OCI-LY3 (cell line): ENCODE results near the gene RTTN.

Experiments used
- EZH2phosphoT487 ChIP-seq: fragments of 200-600 bp; shearing (Covaris generic); IDR thresholded peaks from 2 replicates; pipeline ENCODE4 v1.6.1; 2018; ENCODE audit warnings: antibody characterized with exemption, mixed run types, low read depth
- TF ChIP-seq, protein P1 (sequence below): fragments of 200-600, 300-600 bp; sonication (generic); IDR thresholded peaks from 2 replicates; pipeline ENCODE4 v1.5.1; 2014; ENCODE audit warnings: antibody characterized with exemption, low read length, low read depth

DNA sequence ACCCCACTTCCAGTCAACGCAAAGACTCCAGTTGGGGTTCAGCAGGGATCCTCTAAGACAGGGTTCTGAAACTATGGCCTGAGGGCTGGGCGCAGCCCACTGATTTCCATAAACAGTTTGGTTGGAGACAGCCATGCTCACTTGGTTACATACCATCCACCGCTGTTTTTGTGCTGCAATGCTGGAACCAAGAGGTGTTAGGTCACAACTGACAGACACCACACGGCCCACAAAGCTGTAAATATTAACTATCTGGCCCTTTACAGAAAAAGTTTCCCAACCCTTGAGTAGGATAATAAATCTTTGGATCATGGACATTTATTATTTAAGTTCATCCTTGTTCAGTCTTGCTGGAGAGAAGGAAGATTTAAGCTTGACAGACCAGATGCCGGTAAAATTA lies 249.4 kb downstream of the RTTN start:
- TF ChIP-seq, protein P1, sequence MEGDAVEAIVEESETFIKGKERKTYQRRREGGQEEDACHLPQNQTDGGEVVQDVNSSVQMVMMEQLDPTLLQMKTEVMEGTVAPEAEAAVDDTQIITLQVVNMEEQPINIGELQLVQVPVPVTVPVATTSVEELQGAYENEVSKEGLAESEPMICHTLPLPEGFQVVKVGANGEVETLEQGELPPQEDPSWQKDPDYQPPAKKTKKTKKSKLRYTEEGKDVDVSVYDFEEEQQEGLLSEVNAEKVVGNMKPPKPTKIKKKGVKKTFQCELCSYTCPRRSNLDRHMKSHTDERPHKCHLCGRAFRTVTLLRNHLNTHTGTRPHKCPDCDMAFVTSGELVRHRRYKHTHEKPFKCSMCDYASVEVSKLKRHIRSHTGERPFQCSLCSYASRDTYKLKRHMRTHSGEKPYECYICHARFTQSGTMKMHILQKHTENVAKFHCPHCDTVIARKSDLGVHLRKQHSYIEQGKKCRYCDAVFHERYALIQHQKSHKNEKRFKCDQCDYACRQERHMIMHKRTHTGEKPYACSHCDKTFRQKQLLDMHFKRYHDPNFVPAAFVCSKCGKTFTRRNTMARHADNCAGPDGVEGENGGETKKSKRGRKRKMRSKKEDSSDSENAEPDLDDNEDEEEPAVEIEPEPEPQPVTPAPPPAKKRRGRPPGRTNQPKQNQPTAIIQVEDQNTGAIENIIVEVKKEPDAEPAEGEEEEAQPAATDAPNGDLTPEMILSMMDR = no peak
- TF ChIP-seq EZH2phosphoT487 = no peak
